NCI-H1417 (cell line): ENCODE measurements around the gene MAPKAP1.

Source experiments
- DNase-seq, 3 experiments: peaks; one replicate each; lab custom pipeline; 2025; lab: John Stamatoyannopoulos, UW

MAPKAP1 gene

DNA sequence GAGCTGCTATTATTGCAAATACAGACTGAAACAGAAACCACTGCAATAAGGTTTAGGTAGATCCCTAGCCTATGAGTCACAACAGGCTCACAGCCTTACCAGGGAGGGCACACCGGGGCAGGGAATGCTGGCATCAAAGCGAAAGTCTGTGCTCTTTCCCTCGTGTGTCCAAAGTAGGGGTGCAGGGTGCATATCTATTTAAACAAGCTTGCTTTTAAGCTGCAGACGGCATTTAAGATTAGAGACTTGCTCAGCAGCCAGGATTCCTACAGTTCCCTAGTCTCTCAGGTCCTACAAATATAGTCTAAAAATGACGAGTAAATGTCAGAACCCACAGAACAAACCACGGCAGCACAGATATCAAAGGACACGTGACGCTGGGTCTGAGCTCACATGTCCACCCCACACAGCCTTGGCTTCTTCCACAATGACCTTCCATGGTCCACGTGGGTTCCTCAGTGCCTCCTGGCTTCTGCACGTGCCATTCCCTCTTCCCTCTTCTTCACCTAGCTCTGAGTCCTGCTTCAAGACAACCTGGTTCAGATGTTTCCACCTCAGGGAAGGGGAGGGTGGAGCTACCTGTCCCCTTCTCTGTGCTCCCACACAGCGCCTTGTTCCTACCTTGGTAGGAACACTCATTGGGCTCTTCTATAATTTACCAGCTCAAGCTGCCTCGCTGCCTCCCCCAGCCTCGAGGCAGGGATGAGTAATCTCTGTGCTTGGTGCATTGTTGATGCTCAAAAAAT is 193.2 kb downstream of the MAPKAP1 start:
- DNase-seq: no peak

GRCh38 chr9:125513303-125513667 is 193.7 kb downstream of the MAPKAP1 start:
- DNase-seq: no peak

GRCh38 chr9:125511789-125512660 is 195.0 kb downstream of the MAPKAP1 start:
- no peak for DNase-seq

DNA sequence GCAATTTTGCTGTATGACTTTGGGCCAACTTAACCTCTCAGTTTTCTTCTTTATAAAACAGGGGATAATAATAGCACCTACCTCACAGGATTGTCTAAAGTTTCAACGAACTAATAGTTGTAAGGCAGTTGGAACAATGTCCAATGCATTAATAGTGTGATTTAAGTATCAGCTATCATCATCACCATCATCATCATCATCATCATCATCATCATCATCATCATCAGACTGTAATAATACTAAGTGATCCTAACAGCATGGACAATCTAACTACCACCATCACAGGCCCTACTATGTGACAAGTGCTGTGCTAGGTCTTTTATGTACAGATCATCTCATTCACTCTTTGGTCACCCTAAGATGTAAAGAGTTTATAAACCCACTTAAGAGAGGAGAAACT is 196.0 kb downstream of the MAPKAP1 start:
- no peak for DNase-seq

GRCh38 chr9:125509476-125509875 is 197.5 kb downstream of the MAPKAP1 start:
- no peak for DNase-seq

GRCh38 chr9:125508249-125508648 is 198.8 kb downstream of the MAPKAP1 start:
- no peak for DNase-seq

GRCh38 chr9:125507226-125507625 is 199.8 kb downstream of the MAPKAP1 start:
- DNase-seq: no peak

DNA sequence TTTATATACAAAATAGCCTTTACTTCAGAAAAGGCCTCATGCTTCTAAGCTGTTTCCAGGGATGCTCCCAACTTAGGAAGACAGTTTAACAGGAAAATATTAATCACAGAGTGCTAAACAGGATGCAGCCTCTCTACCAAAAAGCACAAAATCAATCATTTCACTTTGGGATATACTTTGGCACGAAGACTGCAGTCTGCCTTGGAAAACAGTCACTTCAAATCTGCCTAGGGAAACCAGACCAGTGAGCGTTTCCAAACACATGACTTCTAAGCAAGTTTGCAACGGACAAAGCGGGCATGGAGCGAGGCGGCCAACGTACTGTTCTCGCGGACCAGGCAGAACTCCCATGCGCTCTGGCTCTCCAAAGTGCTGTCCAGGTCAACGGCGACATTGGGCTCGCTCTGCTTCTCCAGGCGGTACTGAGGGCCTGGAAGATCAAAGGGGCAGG is 201.0 kb downstream of the MAPKAP1 start:
- DNase-seq: no peak

- DNase-seq: no peak
Measured at GRCh38 chr9:125504616-125505015, 202.4 kb downstream of the MAPKAP1 start.

GRCh38 chr9:125497906-125498305 is 209.1 kb downstream of the MAPKAP1 start:
- no peak for DNase-seq

GRCh38 chr9:125497478-125497877 is 209.5 kb downstream of the MAPKAP1 start:
- DNase-seq: peak in 1 of 3 experiments; percentile 25

- DNase-seq: no peak
Measured at GRCh38 chr9:125496313-125496834, 210.6 kb downstream of the MAPKAP1 start.

GRCh38 chr9:125495172-125496119 is 211.6 kb downstream of the MAPKAP1 start:
- no peak for DNase-seq

- DNase-seq: no peak
Measured at GRCh38 chr9:125494653-125494915, 212.4 kb downstream of the MAPKAP1 start.

GRCh38 chr9:125493881-125494652 is 212.9 kb downstream of the MAPKAP1 start:
- DNase-seq: no peak

- no peak for DNase-seq
Measured at GRCh38 chr9:125493384-125493783, 213.6 kb downstream of the MAPKAP1 start.

DNA sequence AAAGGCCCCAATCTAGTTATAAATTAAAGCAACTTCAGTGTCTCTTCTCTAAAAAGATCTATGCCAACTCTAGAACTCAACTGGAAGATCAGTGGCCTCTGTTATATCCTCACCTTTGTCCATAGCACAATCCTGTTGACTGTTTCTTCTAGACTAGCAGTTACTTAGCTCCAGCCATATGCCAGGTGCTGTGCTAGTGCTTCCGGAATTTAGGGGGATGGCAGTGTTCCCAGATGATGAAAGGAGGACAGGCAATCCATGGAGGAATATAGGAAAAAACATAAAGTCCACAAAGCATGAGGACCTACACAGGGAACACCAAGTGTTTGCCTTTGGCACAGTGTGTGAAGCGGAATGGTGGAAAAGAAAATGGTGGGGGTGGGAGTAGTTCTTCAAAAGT is 214.3 kb downstream of the MAPKAP1 start:
- no peak for DNase-seq

DNA sequence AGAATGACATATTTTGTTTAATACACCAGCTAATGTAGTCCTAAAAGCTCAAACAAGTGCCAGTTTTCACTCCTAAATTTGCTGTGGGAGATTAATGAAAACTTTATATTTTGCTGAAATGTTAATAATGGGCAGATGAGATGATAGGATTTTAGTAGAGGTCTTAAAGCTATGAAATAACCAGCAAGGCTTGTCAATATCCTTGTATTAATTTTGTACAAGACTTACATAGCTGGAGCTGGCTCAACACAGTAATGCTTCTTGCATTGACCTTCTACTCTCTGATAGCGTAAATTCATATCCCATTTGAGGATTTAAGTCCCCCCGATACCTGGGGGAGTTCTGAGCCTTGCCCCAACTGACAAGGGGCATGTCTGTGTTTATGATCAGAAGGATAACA is 219.2 kb downstream of the MAPKAP1 start:
- DNase-seq: no peak

DNA sequence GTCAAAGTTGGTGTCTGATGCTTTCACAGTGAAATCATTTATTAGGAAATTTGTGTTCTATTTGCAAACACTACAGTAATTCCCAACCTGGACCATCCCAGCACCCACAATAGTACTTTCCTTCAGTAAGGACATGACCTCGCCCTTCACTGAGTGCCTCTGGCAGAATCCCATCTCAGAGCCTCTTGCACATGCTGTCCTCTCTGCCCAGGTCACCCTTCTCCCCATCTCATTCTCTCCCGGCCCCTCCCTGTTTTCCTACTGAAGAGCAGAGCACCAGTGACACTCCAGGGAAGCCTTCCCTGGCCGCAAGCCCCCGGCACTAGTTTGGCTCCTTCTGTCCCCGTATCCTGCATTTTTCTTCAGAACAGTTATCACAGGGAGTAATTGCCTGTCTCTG is 220.4 kb downstream of the MAPKAP1 start:
- no peak for DNase-seq

- DNase-seq: no peak
Measured at GRCh38 chr9:125486152-125486508, 220.9 kb downstream of the MAPKAP1 start.

- DNase-seq: no peak
Measured at GRCh38 chr9:125485471-125486151, 221.4 kb downstream of the MAPKAP1 start.
